Measurements from ENCODE around the gene PPP1R1C.

GRCh38 chr2:182047544-182047943 lies 61.9 kb downstream of the PPP1R1C start:
- no peak for TF ChIP-seq CREB1 (CRISPR knock-in tag; IDR thresholded peaks at IDR 0.05)
- TF ChIP-seq ZNF121 (CRISPR knock-in tag; IDR thresholded peaks at IDR 0.05), result no peak
- no peak for TF ChIP-seq CTCF (IDR thresholded peaks at IDR 0.05)
